Gastrocnemius medialis (tissue), 4 donors: ENCODE measurements around the gene OR3A2.

Source experiments
- POLR2A ChIP-seq, 2 donors: fragments of 450-650 bp; IDR thresholded peaks; one replicate each; pipeline ENCODE4 v1.6.1; 2017; ENCODE audit warnings: antibody characterized with exemption in 2 of 2, mild to moderate bottlenecking in 2 of 2, moderate library complexity in 2 of 2
- TF ChIP-seq, protein P1 (sequence below), 5 experiments: fragments of 450-650 bp in 3 of 5; fragments of 200-600 bp in 2 of 5; sonication (generic) in 2 of 5; IDR thresholded peaks in 4 of 5; conservative IDR thresholded peaks in 1 of 5; 1 replicate in 4 of 5; 2 replicates in 1 of 5; pipeline ENCODE4 v1.5.1; 2016 to 2019; ENCODE audit warnings: antibody characterized with exemption in 5 of 5, mild to moderate bottlenecking in 3 of 5, moderate library complexity in 3 of 5

DNA sequence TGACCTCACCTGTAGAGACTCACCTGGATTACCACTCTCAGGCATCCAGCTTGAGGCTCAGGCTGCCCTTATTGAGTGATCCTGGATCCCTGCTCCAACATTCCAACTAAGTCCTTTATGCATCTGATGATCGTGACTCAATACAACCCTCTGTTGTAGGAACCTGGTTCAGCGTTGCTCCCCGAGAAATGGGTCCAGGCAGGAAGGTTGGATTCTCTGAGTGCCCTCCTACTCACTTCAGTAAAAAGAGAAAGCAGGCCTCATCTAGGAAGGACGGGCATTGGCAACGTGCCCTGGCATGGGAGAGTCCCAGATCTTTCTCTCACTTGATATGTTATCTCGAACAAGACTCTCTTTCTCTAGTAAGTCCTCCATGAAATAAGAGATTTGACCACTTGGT, 87.8 kb downstream of the OR3A2 start, which contains the start of gene OR3A1:
- TF ChIP-seq, protein P1, sequence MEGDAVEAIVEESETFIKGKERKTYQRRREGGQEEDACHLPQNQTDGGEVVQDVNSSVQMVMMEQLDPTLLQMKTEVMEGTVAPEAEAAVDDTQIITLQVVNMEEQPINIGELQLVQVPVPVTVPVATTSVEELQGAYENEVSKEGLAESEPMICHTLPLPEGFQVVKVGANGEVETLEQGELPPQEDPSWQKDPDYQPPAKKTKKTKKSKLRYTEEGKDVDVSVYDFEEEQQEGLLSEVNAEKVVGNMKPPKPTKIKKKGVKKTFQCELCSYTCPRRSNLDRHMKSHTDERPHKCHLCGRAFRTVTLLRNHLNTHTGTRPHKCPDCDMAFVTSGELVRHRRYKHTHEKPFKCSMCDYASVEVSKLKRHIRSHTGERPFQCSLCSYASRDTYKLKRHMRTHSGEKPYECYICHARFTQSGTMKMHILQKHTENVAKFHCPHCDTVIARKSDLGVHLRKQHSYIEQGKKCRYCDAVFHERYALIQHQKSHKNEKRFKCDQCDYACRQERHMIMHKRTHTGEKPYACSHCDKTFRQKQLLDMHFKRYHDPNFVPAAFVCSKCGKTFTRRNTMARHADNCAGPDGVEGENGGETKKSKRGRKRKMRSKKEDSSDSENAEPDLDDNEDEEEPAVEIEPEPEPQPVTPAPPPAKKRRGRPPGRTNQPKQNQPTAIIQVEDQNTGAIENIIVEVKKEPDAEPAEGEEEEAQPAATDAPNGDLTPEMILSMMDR (IDR thresholded peaks at IDR 0.05 in 4 of 5, conservative IDR thresholded peaks at IDR 0.05 in 1 of 5), result no peak
- TF ChIP-seq POLR2A (IDR thresholded peaks at IDR 0.05), result no peak
